PC-9 (cell line): ENCODE results near the gene DOCK3. TPM values are rescaled to one million over a fixed set of nuclear protein-coding genes. Genes with fewer than 3 reads are reported as not detected.

ENCODE experiments used
- BruUV-seq: library from RNA; stranded (reverse); fragments of 400-500 nt; replicated peaks from 2 replicates; lab custom pipeline; 2021; lab: Mats Ljungman, UMichigan
- CTCF ChIA-PET: fragments of 300-600 bp; sonication (Branson Sonifier 250); formaldehyde crosslinking; loops from one replicate; lab custom pipeline; 2022; ENCODE audit warnings: antibody characterized with exemption; lab: Charles Lee
- POLR2A ChIA-PET: fragments of 300-600 bp; sonication (Branson Sonifier 250); formaldehyde crosslinking; loops from one replicate; lab custom pipeline; 2022; ENCODE audit warnings: antibody characterized with exemption; ENCODE audit not compliant: unreplicated experiment; lab: Charles Lee
- DNase-seq, 2 experiments: peaks; one replicate each; pipeline versions ENCODE4 v3.0.0 to v3.0.0-alpha.2; 2015 to 2022; ENCODE audit warnings: mixed read lengths in 1 of 2
- H2AFZ ChIP-seq: fragments of 200-600 bp; sonication (generic); 2 replicates; pipeline ENCODE4 v1.8.1; 2017; ENCODE audit warnings: antibody characterized with exemption
- H3F3A ChIP-seq: fragments of 200-600 bp; sonication (generic); 2 replicates; pipeline ENCODE4 v1.8.1; 2017; ENCODE audit warnings: antibody characterized with exemption, mild to moderate bottlenecking, low read depth; ENCODE audit not compliant: insufficient read depth
- H3K27ac ChIP-seq: fragments of 200-600 bp; sonication (generic); 2 replicates; pipeline ENCODE4 v1.6.1; 2016; ENCODE audit warnings: mixed run types
- H3K27me3 ChIP-seq: fragments of 200-600 bp; sonication (generic); 2 replicates; pipeline ENCODE4 v1.6.1; 2016; ENCODE audit warnings: low read depth, mixed run types; ENCODE audit not compliant: insufficient read depth
- H3K36me3 ChIP-seq: fragments of 200-600 bp; sonication (generic); 2 replicates; pipeline ENCODE4 v1.6.1; 2016; ENCODE audit warnings: low read depth, mixed run types
- H3K4me1 ChIP-seq: fragments of 200-600 bp; sonication (generic); replicated peaks from 2 replicates; pipeline ENCODE4 v1.6.1; 2016; ENCODE audit warnings: mixed run types; ENCODE audit not compliant: insufficient read depth
- H3K4me2 ChIP-seq: fragments of 200-600 bp; sonication (generic); 2 replicates; pipeline ENCODE4 v1.6.1; 2017; ENCODE audit warnings: mixed run types
- H3K4me3 ChIP-seq: fragments of 200-600 bp; sonication (generic); 2 replicates; pipeline ENCODE4 v1.6.1; 2016; ENCODE audit warnings: mixed run types
- H3K79me2 ChIP-seq: fragments of 200-600 bp; sonication (generic); 2 replicates; pipeline ENCODE4 v1.6.1; 2017; ENCODE audit warnings: low read depth, mixed run types
- H3K9me2 ChIP-seq: fragments of 200-600 bp; sonication (generic); 2 replicates; pipeline ENCODE4 v1.8.1; 2017; ENCODE audit warnings: mild to moderate bottlenecking; ENCODE audit not compliant: insufficient read depth
- H3K9me3 ChIP-seq: fragments of 200-600 bp; sonication (generic); 2 replicates; pipeline ENCODE4 v1.8.1; 2016; ENCODE audit warnings: low read depth; ENCODE audit not compliant: insufficient read depth
- H4K20me1 ChIP-seq: fragments of 200-600 bp; sonication (generic); 2 replicates; pipeline ENCODE4 v1.8.1; 2017; ENCODE audit not compliant: insufficient read depth
- EZH2 ChIP-seq: fragments of 200-600 bp; sonication (generic); IDR thresholded peaks from 2 replicates; pipeline ENCODE4 v1.8.0; 2017; ENCODE audit warnings: antibody characterized with exemption, low read depth
- intact Hi-C: fragments of 100-400 bp; cut with micrococcal nuclease; formaldehyde crosslinking; loops from one replicate; pipeline ENCODE4 v1.10.0; 2022; ENCODE audit not compliant: unreplicated experiment
- total RNA-seq: library from RNA; stranded (reverse); gene quantifications from 2 replicates; pipeline ENCODE4 v1.2.3, GENCODE V29; 2021
- TF ChIP-seq, protein P1 (sequence below): fragments of 200-600 bp; sonication (generic); conservative IDR thresholded peaks from 2 replicates; pipeline ENCODE4 v1.6.1; 2017; ENCODE audit warnings: mixed run types, antibody characterized with exemption, mild to moderate bottlenecking, moderate library complexity

Gene DOCK3
- total RNA-seq, 1 experiment from 2014 or later: 16.9 TPM

- H4K20me1 ChIP-seq: no peaks in the 10 kb centered on the region
- H3K4me1 ChIP-seq: no peaks in the 10 kb centered on the region
- no peaks in the 10 kb centered on the region for H3K9me2 ChIP-seq
- H3K79me2 ChIP-seq: no peaks in the 10 kb centered on the region
- no TSS peak for BruUV-seq
- no peak for DNase-seq
- H3F3A ChIP-seq: no peaks in the 10 kb centered on the region
- ChIA-PET CTCF (no interaction called here), POLR2A (no interaction called here)
- H3K4me2 ChIP-seq: no peak overlapping the region
- no peaks in the 10 kb centered on the region for H3K36me3 ChIP-seq
- no peaks in the 10 kb centered on the region for H3K27me3 ChIP-seq
- no peak overlapping the region for H3K27ac ChIP-seq
- H2AFZ ChIP-seq: no peak overlapping the region
- TF ChIP-seq, protein P1, sequence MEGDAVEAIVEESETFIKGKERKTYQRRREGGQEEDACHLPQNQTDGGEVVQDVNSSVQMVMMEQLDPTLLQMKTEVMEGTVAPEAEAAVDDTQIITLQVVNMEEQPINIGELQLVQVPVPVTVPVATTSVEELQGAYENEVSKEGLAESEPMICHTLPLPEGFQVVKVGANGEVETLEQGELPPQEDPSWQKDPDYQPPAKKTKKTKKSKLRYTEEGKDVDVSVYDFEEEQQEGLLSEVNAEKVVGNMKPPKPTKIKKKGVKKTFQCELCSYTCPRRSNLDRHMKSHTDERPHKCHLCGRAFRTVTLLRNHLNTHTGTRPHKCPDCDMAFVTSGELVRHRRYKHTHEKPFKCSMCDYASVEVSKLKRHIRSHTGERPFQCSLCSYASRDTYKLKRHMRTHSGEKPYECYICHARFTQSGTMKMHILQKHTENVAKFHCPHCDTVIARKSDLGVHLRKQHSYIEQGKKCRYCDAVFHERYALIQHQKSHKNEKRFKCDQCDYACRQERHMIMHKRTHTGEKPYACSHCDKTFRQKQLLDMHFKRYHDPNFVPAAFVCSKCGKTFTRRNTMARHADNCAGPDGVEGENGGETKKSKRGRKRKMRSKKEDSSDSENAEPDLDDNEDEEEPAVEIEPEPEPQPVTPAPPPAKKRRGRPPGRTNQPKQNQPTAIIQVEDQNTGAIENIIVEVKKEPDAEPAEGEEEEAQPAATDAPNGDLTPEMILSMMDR: no peak
- TF ChIP-seq EZH2: no peak
- H3K9me3 ChIP-seq: no peaks in the 10 kb centered on the region
- intact Hi-C loops: no loop called here
- H3K4me3 ChIP-seq: no peak overlapping the region
Observed at GRCh38 chr3:51035630-51036029, 360.9 kb downstream of the DOCK3 start.

GRCh38 chr3:51044982-51045381 lies 370.3 kb downstream of the DOCK3 start:
- no peaks in the 10 kb centered on the region for H4K20me1 ChIP-seq
- H3K4me3 ChIP-seq: no peak overlapping the region
- intact Hi-C loops: no loop called here
- no peaks in the 10 kb centered on the region for H3K79me2 ChIP-seq
- ChIA-PET POLR2A (interaction anchor here (0.7 kb wide), 1 partner anchor 390 kb away, joined by 12 read pairs; no protein-coding TSS in a partner anchor), CTCF (no interaction called here)
- no peak overlapping the region for H3K27ac ChIP-seq
- H3F3A ChIP-seq: no peaks in the 10 kb centered on the region
- H3K36me3 ChIP-seq: no peaks in the 10 kb centered on the region
- H3K9me3 ChIP-seq: no peaks in the 10 kb centered on the region
- TF ChIP-seq, protein P1: no peak
- no peak for TF ChIP-seq EZH2
- H3K4me1 ChIP-seq: no peaks in the 10 kb centered on the region
- H3K4me2 ChIP-seq: no peak overlapping the region
- no peak for DNase-seq
- no peaks in the 10 kb centered on the region for H3K27me3 ChIP-seq
- H3K9me2 ChIP-seq: no peaks in the 10 kb centered on the region
- BruUV-seq: no TSS peak
- H2AFZ ChIP-seq: no peak overlapping the region

DNA sequence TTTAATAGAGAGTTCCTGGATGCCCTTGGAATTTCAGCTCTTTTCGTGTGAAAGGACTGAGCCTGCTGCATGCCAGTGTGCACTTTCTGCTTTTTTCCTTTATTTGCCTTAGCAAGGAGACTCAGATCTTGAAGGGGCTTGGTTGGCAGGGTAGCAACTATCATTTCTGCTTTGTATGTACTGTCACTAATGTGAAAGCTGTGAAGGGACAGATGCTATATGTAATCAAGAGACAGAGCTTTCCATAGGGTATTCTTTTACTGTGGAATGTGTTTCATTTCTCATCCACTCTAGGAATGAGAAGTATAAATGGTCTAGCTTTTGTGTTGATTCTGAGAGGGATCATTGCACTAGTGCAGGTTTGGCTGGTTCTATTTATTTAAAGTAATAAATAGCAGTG lies 377.8 kb downstream of the DOCK3 start:
- no TSS peak for BruUV-seq
- Histone ChIP-seq H2AFZ (no peak overlapping the region), H3K4me3 (no peak overlapping the region), H3K4me1 (no peaks in the 10 kb centered on the region), H3K36me3 (no peaks in the 10 kb centered on the region), H3K79me2 (no peaks in the 10 kb centered on the region), H3K9me3 (no peaks in the 10 kb centered on the region), H3K27ac (no peak overlapping the region), H3K9me2 (no peaks in the 10 kb centered on the region), H3F3A (no peaks in the 10 kb centered on the region), H3K4me2 (no peak overlapping the region), H4K20me1 (no peaks in the 10 kb centered on the region), H3K27me3 (no peaks in the 10 kb centered on the region)
- ChIA-PET POLR2A (no interaction called here), CTCF (no interaction called here)
- no peak for DNase-seq
- no peak for TF ChIP-seq EZH2
- TF ChIP-seq, protein P1: no peak
- intact Hi-C loops: no loop called here
